MM.1S (cell line): ENCODE results near the gene NBPF20.
"Not testable (repeated sequence)": the region's sequence is repeated elsewhere in the genome, so short reads cannot be mapped to it uniquely, and the experiment has no call there.

Experiments used
- DNase-seq: peaks from one replicate; pipeline ENCODE4 v3.0.0-alpha.2; 2015
- H2AFZ ChIP-seq: fragments of 300-600 bp; sonication (generic); 2 replicates; pipeline ENCODE4 v1.6.0; 2016; ENCODE audit warnings: antibody characterized with exemption, low read length
- H3F3A ChIP-seq: fragments of 300-600 bp; sonication (generic); 2 replicates; pipeline ENCODE4 v1.6.1; 2016; ENCODE audit warnings: mild to moderate bottlenecking, antibody characterized with exemption, low read length, moderate library complexity, mixed read lengths; ENCODE audit not compliant: insufficient read depth
- H3K27ac ChIP-seq: fragments of 300-600 bp; sonication (generic); 2 replicates; pipeline ENCODE4 v1.5.1; 2016; ENCODE audit warnings: mild to moderate bottlenecking, low read length
- H3K27me3 ChIP-seq: fragments of 300-600 bp; sonication (generic); replicated peaks from 2 replicates; pipeline ENCODE4 v1.6.0; 2016; ENCODE audit warnings: low read length; ENCODE audit not compliant: insufficient read depth
- H3K36me3 ChIP-seq: fragments of 300-600 bp; sonication (generic); replicated peaks from 2 replicates; pipeline ENCODE4 v1.6.1; 2016; ENCODE audit warnings: mild to moderate bottlenecking, low read length, mixed read lengths; ENCODE audit not compliant: insufficient read depth
- H3K4me1 ChIP-seq: fragments of 300-600 bp; sonication (generic); 2 replicates; pipeline ENCODE4 v1.6.1; 2016; ENCODE audit warnings: low read length, mixed read lengths
- H3K4me2 ChIP-seq: fragments of 300-600 bp; sonication (generic); 2 replicates; pipeline ENCODE4 v1.6.0; 2016; ENCODE audit warnings: low read depth, low read length
- H3K4me3 ChIP-seq: fragments of 300-600 bp; sonication (generic); 2 replicates; pipeline ENCODE4 v1.5.1; 2016; ENCODE audit warnings: low read length, mixed read lengths
- H3K79me2 ChIP-seq: fragments of 300-600 bp; sonication (generic); 2 replicates; pipeline ENCODE4 v1.6.1; 2016; ENCODE audit warnings: mixed run types, low read length, mixed read lengths
- H3K9ac ChIP-seq: fragments of 300-600 bp; sonication (generic); 2 replicates; pipeline ENCODE4 v1.6.1; 2016; ENCODE audit warnings: low read length, mixed read lengths
- H3K9me2 ChIP-seq: fragments of 300-600 bp; sonication (generic); replicated peaks from 2 replicates; pipeline ENCODE4 v1.6.1; 2016; ENCODE audit warnings: mild to moderate bottlenecking, low read length, mixed read lengths; ENCODE audit not compliant: insufficient read depth
- H3K9me3 ChIP-seq: fragments of 300-600 bp; sonication (generic); replicated peaks from 2 replicates; pipeline ENCODE4 v1.6.1; 2016; ENCODE audit warnings: mild to moderate bottlenecking, low read length, mixed read lengths; ENCODE audit not compliant: insufficient read depth
- H4K20me1 ChIP-seq: fragments of 300-600 bp; sonication (generic); 2 replicates; pipeline ENCODE4 v1.6.1; 2016; ENCODE audit warnings: mild to moderate bottlenecking, low read length, moderate library complexity, mixed read lengths; ENCODE audit not compliant: insufficient read depth

NBPF20 gene

GRCh38 chr1:145464017-145464416, 38.6 kb upstream of the NBPF20 start:
- not testable (repeated sequence) for H3K9ac ChIP-seq, H3F3A ChIP-seq, H2AFZ ChIP-seq, H3K4me2 ChIP-seq, H3K9me3 ChIP-seq, H3K9me2 ChIP-seq, H3K27me3 ChIP-seq, H3K4me1 ChIP-seq, H3K27ac ChIP-seq, H3K36me3 ChIP-seq, H4K20me1 ChIP-seq, H3K79me2 ChIP-seq, DNase-seq
- peak overlapping the region; percentile 37; the same call in 1 of the 2 replicates for H3K4me3 ChIP-seq

GRCh38 chr1:145460684-145461083, 35.3 kb upstream of the NBPF20 start:
- not testable (repeated sequence) for H3K79me2 ChIP-seq, H3K27me3 ChIP-seq, H3K9ac ChIP-seq, H3K27ac ChIP-seq, DNase-seq, H2AFZ ChIP-seq, H3K9me3 ChIP-seq, H3F3A ChIP-seq, H3K4me1 ChIP-seq, H3K4me3 ChIP-seq, H3K4me2 ChIP-seq, H3K9me2 ChIP-seq, H3K36me3 ChIP-seq, H4K20me1 ChIP-seq

- not testable (repeated sequence) for H3K4me2 ChIP-seq
These were observed 34.6 kb upstream of the NBPF20 start for GRCh38 chr1:145460048-145460447.

GRCh38 chr1:145459591-145459990, 34.2 kb upstream of the NBPF20 start:
- H4K20me1 ChIP-seq, H3K9ac ChIP-seq, H3K27me3 ChIP-seq, H3K4me2 ChIP-seq, H3K4me1 ChIP-seq, H3F3A ChIP-seq, H3K79me2 ChIP-seq, H2AFZ ChIP-seq, DNase-seq, H3K9me2 ChIP-seq, H3K36me3 ChIP-seq, H3K9me3 ChIP-seq, H3K4me3 ChIP-seq, H3K27ac ChIP-seq: not testable (repeated sequence)

More at GRCh38 chr1:145460048-145460447, 34.6 kb upstream of the NBPF20 start:
- H3K27me3 ChIP-seq, H4K20me1 ChIP-seq, H3K4me3 ChIP-seq, H3K79me2 ChIP-seq, DNase-seq, H3K4me1 ChIP-seq, H3K9me3 ChIP-seq, H3K36me3 ChIP-seq, H3K9ac ChIP-seq, H3F3A ChIP-seq, H3K9me2 ChIP-seq, H2AFZ ChIP-seq, H3K27ac ChIP-seq: not testable (repeated sequence)

GRCh38 chr1:145459063-145459462, 33.7 kb upstream of the NBPF20 start:
- not testable (repeated sequence) for H3K27me3 ChIP-seq, H3K9ac ChIP-seq, H3K27ac ChIP-seq, H3K4me3 ChIP-seq, H3K9me2 ChIP-seq, H3F3A ChIP-seq, H3K4me2 ChIP-seq, DNase-seq, H3K9me3 ChIP-seq, H4K20me1 ChIP-seq, H3K4me1 ChIP-seq, H3K79me2 ChIP-seq, H3K36me3 ChIP-seq, H2AFZ ChIP-seq

- not testable (repeated sequence) for DNase-seq, H3K27ac ChIP-seq, H3K9me2 ChIP-seq, H3K4me2 ChIP-seq, H3K27me3 ChIP-seq, H2AFZ ChIP-seq, H4K20me1 ChIP-seq, H3K4me3 ChIP-seq, H3F3A ChIP-seq, H3K9ac ChIP-seq, H3K4me1 ChIP-seq, H3K9me3 ChIP-seq, H3K79me2 ChIP-seq, H3K36me3 ChIP-seq
These were observed 29.4 kb upstream of the NBPF20 start for GRCh38 chr1:145454824-145455177.

- H3K4me3 ChIP-seq, H3K27me3 ChIP-seq, H3K9ac ChIP-seq, H3K4me2 ChIP-seq, H4K20me1 ChIP-seq, H3K79me2 ChIP-seq, H3F3A ChIP-seq, H3K9me2 ChIP-seq, H3K9me3 ChIP-seq, H3K36me3 ChIP-seq, H2AFZ ChIP-seq, H3K4me1 ChIP-seq, H3K27ac ChIP-seq, DNase-seq: not testable (repeated sequence)
These were observed 28.7 kb upstream of the NBPF20 start for GRCh38 chr1:145453873-145454823.

GRCh38 chr1:145452506-145452905, 27.1 kb upstream of the NBPF20 start:
- not testable (repeated sequence) for H2AFZ ChIP-seq, H3K4me3 ChIP-seq, H3K36me3 ChIP-seq, H3K9me2 ChIP-seq, H3K27me3 ChIP-seq, H3K9me3 ChIP-seq, H3K27ac ChIP-seq, H3K4me1 ChIP-seq, H3K4me2 ChIP-seq, H3F3A ChIP-seq, H3K9ac ChIP-seq, DNase-seq, H3K79me2 ChIP-seq, H4K20me1 ChIP-seq
